HG03342 (cell line): Measurements from ENCODE around the gene CABYR.
A peak's percentile ranks its signal among the peaks of the same experiment; 100 is the strongest.

Experiments used
- ATAC-seq: cut with Tn5 transposase; IDR thresholded peaks from one replicate; pipeline ENCODE4 v1.9.1; 2021; ENCODE audit warnings: mild to moderate bottlenecking, moderate library complexity; ENCODE audit not compliant: unreplicated experiment

CABYR gene, protein sequence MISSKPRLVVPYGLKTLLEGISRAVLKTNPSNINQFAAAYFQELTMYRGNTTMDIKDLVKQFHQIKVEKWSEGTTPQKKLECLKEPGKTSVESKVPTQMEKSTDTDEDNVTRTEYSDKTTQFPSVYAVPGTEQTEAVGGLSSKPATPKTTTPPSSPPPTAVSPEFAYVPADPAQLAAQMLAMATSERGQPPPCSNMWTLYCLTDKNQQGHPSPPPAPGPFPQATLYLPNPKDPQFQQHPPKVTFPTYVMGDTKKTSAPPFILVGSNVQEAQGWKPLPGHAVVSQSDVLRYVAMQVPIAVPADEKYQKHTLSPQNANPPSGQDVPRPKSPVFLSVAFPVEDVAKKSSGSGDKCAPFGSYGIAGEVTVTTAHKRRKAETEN

DNA sequence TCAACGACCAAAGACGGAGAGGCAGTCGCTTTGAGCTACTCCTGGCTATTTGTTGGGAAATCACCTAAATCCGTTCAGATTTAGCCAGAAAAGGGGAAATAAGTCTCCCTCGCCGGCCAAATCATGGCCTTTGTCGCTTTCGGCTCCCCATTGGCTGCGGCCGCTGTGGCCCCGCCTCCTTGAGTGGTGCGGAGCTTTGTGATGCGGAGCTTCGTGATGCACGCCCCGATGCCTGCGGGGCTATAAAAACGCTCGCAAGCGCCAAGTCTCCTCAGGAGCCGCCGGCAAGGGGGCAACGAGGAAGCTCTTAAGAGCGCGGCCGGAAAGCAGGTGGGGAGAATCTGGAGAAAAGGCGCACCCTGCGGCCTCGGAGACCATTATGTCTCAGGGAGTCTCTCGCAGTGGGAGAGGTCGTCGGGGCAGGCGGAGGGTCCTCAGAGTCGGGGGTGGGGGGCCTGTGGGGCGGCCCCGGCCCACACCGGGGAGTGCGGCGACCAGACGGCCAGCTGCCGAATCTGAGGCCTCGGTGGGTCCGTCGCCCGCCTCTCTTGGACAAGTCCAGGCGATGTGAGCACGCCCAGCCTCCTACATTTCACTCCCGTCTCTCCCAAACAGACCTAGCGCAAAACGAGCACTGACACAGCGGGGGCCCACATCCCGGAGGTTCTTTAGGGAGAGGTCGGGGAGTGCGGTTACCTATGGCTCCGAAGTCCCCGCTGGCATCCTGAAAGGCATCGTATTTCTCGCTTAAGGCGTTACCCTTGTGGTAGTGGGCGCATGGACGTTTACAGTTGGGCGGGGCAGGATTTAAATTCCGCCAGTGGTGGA, at the start of gene CABYR:
Gene CABYR (plus strand): TSS at position 274 of the 828 bp plus-strand sequence. CDS start 4,053 bp downstream, outside the sequence.
- ATAC-seq: peak; percentile 91

DNA sequence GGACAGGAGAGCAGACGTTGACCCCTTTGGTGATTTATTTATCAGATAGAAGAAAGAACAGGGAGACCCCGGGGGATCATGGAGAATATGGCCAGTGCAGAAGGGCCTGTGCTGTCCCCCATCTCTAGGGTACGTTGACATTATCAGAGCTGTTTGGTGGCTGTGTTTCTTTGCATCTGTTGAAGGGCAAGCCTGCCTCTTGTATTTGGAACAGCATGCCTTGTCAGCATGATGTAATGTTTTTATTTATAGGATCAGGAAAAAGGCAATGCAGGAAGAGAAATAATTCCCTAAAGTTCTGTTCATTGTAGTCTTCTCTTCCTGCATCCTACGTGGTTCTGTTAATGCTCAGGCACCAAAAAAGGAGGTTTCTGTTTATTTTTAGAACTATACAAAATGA, 49.8 kb upstream of the CABYR start:
- ATAC-seq: no peak

DNA sequence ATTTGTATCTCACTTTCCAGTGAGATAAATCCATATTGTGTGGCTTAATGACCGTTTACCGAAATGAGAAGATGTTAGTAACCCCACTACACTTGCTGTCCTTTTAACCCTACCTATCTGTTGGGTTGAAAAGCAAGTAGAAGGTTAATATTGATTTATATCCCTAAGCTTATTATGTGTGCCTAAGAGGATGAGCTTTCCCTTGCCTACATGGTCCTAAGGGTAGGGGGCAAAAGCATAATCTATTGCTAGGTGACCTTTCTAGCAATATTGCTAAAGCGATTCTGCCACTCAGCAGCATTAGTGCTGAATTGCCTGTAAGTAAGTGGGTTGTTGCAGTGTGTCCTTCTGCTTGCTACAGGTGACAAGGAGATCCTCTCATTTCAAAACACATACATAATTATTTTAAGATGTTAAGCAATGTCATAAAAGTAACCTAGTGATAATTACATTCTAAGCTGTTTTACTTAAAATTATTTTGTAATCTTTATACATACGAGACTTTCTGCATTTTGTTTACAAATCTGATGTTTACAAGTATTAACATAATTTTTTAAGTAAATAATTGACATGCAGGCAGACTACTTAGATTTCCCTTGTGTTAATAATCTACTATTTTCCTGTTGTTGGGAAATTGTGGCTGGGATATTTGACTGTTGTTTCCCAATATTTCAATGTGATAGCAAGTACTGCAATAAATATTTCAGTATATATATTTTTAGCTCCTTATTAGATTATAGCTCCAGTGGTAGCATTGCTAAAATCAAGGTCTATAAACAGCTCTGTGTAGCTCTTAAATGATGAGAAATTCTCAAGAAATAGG, 49.1 kb upstream of the CABYR start:
- no peak for ATAC-seq

DNA sequence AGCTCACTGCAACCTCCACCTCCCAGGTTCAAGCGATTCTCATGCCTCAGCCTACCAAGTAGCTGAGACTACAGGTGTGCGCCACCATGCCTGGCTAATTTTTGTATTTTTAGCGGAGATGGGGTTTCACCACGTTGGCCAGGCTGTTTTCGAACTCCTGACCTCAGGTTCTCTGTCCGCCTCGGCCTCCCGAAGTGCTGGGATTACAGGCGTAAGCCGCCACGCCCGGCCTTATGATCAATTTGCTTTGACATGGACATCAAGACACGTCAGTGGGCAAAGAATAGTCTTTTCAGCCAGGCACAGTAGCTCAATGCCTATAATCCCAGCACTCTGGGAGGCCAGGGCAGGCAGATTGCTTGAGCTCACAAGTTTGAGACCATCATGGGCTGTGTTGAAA, 48.0 kb upstream of the CABYR start:
- ATAC-seq: no peak

DNA sequence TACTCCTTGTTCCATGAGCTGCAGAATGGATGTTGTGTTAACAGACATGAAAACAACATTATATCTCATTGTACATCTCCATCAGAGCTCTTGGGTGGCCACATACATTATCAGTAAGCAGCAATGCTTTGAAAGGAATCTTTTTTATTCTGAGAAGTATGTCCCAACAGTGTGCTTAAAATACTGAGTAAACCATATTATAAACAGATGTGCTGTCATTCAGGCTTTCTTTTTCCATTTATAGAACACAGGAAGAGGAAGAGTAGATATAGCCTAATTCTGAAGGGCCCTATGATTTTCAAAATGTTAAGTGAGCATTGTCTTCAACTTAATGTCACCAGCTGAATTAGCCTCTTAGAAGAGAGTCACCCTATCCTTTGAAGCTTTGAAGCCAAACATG, 44.3 kb upstream of the CABYR start:
- ATAC-seq: no peak

DNA sequence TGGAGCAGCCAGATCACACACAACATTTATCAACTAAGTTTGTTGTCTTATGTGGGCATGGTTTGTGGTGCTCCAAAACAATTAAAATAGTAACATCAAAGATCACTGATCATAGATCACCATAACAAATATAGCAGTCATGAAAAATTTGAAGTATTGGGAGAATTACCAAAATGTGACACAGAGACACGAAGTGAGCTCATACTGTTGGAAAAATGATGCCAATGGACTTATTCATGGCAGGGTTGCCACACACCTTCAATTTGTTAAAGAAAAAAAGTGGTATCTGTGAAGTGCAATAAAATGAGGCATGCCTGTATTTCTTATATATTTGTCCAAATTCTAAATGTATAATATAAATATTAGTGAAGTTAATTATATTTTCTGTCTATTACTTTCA, 42.9 kb upstream of the CABYR start:
- no peak for ATAC-seq

DNA sequence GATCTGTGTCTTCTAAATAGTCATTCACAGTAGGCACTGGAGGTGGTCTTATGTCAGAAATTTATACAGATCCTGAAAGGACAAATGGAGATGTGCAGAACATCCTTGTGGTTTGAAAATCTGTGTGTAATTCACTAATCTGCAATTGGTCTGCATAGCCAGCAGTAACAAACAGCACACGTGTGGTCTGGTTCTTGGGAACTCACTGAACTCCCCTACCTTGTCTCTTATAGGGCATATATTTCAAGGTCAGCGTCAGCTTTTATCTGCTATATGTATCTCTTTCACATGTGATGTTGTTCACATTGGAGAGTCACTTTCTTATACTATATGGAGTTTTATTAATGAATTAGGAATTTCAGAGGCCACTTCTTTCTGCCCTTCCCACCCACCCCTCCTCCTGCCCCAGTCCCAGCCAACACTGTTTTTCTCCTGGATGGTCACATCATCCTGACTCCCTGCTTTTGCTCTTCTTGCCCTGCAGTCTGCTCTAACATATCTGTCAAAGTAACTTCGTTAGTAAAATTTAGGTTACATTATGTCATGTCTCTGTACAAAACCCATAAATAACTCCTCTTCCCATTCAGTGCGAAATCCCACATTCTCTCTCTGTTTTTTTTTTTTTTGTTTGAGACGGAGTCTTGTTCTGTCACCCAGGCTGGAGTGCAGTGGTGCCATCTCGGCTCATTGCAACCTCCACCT, 35.4 kb upstream of the CABYR start:
- no peak for ATAC-seq

DNA sequence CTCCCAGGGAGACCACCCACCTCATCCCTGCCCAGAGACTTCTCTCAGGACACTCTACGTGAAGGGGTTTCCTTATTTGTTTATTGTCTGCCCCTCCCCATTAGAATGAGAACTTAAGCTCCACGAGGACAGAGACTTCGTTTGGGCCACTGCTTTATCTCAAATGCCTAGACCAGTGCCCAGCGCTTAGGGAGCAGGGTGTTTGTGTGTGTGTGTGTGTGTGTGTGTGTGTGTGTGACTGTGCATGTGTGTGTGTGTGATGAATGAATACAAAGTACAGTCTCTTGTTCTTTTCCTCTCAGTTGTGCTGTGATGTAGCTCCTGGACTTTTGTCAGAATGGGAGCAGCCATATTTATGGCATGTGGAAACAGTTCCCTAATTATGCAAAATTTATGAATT, 34.4 kb upstream of the CABYR start:
- ATAC-seq: no peak

DNA sequence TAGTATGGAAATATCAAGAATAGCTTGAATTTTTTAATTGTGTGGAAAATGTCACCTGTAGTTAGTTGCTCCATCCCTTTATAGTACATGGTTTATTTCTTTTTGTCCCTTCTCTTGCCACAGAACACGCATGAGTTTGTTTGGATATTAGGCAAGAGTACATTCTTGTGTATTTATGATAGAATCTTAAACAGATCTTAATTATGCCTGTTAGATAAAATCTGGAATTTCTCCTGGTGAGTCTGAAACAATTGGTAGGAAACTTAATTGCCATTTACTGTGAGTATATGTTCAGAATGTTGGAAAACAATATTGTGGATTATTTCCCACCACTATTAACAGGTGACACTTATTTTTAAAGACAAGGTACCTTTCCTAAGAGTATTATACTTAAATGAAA, 30.2 kb upstream of the CABYR start:
- no peak for ATAC-seq

DNA sequence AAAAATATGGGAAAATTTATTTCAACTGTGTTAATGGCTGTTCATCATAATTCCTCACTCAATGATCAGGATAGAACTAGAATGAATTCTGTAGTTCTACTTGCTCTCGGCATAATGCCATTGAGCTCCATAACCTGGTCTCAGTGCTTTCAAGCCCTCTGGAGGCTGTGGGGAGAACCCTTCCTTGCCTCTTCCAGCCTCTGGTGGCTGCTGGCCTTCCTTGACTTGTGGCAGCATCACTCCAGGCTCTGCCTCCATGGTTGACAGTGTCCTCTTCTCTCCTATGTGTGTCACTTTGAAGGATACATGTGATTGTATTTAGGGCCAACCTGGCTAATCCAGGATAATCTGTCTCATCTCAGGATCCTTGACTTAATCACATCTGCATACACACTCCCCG, 26.9 kb upstream of the CABYR start:
- no peak for ATAC-seq

DNA sequence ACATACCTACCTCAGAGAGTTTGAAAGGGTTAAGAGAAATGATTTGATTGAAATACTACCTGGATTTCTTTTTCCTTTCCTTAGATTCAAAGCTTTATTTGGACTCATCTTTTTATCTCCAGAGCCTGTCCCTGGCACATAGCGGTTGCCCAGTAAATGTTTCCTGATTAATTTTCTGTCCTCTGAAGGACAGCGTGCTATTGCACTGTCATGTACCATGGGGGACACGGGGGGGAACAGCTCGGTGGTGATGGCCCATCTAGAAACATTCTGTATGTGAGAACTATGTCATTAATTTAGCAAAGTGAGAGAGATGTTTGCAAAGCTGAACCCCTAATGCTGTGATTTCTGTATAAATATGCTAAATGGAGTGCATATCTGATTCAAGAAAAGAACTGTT, 26.4 kb upstream of the CABYR start:
- no peak for ATAC-seq

DNA sequence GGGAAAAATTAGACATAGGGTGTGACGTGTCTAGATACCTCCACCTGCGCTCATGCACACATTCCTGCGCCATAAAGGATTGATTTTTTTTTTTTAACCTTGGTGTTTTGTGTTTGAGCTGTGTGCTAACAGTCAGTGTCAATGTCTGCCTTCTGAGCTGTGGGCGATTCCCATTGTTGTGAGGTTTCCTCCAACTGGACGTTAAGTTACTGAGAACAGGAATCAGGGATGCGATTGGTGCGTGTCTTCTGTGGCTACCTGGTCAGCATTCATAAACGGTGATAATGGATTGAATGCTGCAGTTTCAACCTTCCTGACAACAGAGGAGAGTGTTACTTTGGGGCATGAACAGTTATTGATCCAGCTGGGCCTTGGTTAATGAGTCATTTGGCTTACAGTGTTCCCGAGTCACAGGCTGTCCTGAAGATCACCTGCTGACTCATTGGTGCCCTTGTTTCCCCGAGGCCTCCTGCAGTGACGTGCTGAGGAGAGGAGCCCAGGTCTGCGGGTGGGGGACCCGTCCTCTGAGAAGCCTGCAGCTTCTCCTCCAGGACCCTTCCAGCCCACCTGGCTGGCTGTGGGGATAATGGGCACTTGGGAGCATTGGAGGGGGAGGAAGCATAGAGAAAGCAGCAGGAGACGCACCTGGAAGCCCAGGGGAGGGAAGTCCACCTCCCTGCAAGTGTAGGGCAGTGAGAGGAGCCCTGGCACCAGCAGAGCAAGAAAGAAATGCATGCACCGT, 25.8 kb upstream of the CABYR start:
- no peak for ATAC-seq

DNA sequence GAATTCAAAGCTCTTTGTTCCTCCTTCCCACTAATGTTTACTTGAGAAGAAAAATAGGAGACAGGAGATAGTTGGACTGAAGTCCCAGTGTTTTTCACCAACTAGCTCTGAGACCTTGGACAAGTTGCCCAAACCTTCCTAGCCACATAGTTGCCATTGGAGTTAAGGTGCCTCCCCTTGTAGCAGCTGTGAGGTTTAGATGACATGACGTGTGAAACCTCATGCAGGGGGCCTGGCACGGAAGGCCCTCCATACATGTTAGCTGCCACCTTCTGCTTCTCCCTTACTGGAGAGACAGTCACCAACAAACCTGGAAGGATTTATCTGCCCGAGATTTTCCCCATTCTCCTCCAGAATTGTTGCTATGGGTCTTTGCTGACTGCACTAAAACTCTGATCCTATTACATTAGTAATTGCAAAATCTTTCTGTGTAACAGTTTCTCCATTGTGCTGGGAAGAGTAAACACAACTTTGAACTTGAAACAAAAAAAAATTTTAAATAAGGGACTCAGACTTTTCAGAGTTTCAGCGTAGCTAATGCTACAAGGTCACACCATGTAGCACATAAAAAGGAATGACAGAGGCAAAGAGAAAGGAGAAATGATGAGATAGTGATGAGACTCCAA, 23.8 kb upstream of the CABYR start:
- ATAC-seq: no peak

DNA sequence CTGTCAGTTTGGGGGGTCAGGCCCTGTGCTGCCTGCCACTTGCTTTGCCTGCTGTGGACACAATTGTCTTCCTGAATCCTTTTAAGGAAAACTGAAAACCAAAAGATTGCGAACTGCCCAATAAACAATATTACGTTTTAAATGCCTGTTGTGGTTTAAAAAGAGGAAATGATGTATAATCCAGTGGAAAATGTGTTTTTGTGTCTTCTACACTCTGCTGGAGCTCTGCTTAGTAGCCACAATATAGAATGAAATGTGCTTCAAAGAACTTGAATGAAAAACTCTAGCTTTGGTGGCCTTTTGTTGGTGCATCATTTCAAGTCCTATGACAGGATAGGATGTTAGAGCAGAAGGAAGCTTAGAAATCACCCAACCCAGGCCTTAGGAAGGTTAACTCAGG, 23.2 kb upstream of the CABYR start:
- no peak for ATAC-seq

DNA sequence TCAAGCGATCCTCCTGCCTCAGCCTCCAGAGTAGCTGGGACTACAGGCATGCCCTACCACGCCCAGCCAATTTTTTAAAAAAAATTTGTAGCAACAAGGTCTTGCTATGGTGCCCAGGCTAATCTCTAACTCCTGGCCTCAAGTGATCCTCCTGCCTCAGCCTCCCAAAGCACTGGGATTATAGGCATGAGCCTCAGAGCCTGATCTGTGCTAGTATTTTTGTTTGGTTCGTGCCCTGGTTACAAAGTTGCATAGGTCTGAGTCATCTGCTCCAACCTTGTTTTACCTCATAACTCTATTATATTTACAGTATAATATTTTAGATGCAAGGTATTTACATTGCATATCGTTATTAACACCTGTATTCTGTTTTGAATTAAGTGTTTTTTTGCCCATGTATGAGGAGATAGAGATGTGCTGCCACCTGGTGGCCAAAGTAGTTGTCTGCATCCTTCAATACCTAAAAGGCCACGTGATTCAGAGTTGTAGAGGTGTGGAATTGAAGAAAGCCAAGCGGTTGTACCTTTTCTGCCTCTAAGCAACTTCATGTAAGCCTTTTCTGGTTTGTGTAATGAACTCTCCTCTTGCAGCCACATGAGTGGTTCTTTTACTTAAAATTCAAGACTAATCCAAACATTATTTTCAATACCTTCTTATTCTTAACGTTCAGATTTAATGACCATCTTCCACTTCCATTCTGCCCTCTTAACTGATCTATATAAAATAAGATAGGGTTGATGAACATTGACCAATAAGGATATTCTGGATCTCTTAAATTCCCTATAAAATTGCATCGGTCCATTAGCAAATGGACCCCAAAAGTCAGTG, 19.9 kb upstream of the CABYR start:
- peak; percentile 84 for ATAC-seq

DNA sequence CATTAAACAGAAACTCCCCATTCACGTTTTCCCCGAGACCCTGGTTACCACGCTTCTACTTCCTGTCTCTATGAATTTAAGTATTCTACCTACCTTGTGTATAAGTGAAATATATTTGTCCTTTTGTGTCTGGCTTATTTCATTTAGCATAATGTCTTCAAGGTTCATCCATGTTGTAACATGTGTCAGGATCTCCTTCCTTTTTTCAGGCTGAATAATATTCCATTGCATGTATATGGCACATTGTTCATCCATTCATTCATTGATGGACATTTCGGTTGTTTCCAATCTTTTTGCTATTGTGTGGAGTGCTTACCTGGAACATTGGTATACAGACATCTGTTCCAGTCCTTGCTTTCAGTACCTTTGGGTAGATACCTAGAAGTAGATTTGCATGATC, 18.2 kb upstream of the CABYR start:
- no peak for ATAC-seq

DNA sequence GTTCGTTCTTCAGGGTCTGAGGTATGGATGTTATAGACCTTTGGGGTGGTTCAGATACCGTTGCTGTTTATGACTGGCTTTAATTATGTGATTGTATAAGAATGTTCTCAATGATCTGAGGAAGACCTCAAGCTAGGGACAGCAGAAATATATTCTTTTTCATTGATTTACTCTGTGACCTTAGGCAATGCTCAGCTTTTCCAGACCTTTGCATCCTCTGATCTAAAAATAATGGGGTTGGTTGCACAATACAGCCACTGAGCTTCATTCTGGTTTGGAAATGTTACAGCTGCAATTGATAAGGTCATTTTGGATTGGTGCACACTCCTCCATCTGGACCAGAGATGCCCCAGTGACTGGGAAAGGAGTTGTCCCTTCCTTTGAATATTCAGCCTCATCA, 17.2 kb upstream of the CABYR start:
- ATAC-seq: no peak

DNA sequence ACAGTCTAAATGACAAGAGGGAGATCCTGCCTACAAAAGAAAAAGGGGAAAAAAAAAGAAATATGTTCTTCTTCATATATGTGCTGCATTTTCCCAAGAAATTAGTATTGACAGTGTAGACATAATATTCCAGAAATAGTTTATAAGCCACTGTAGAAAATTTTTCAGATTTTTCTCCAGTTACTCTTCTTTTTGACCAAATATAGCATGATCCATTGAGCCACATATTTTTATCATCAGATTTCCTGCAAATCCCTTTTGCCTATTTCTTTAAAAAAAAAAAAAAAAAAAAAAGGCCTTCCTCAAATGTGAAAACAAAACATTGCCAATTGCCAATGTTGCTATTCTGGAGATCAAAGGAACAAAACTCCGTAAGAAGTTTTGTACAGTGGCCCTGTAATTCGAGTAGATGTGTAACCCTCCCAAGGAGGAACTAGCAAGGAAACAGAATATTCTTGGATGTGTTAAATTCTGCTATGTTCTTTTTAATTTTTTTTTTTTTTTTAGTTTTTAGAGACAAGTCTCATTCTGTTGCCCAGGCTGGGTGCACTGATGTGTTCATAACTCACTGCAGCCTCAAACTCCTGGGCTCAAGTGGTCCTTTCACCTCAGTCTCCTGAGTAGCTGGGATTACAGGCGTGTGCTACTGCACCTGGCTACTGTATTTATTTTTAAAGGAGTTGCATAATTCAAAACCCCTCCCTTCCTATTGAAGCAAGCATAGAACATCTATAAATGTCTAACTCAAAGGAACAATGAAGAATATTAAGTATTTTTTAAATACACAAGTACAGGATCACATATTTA, 12.5 kb upstream of the CABYR start:
- no peak for ATAC-seq
